Activated T-helper 2 cell treated with anti-CD3 and anti-CD28 coated beads, Interferon-gamma antibody, Interleukin-2, Interleukin-4, amounts not matched to agents 10 μg/mL and 5 μg/mL and 100 μg/mL, durations not matched to agents 14 hours and 24 hours and 36 hours (primary cell): ENCODE results near the gene ROCK2. TPM values are rescaled to one million over a fixed set of nuclear protein-coding genes. Genes with fewer than 3 reads are reported as not detected.
"Not testable (repeated sequence)": the region's sequence is repeated elsewhere in the genome, so short reads cannot be mapped to it uniquely, and the experiment has no call there.

Experiments used
- DNase-seq: peaks from one replicate; pipeline ENCODE4 v3.0.0; 2021; ENCODE audit warnings: low spot score
- H3K27ac Mint-ChIP-seq: one replicate; pipeline ENCODE4 v1.8.0; 2021; ENCODE audit warnings: mixed read lengths
- H3K27me3 Mint-ChIP-seq: one replicate; pipeline ENCODE4 v1.8.0; 2021; ENCODE audit warnings: low read depth, mixed read lengths
- H3K36me3 Mint-ChIP-seq: one replicate; pipeline ENCODE4 v1.8.0; 2021; ENCODE audit warnings: low read depth, mixed read lengths
- H3K4me1 Mint-ChIP-seq: one replicate; pipeline ENCODE4 v1.8.0; 2021; ENCODE audit warnings: low read depth, mixed read lengths
- H3K4me3 Mint-ChIP-seq: one replicate; pipeline ENCODE4 v1.8.0; 2021; ENCODE audit warnings: low read depth, mild to moderate bottlenecking, moderate library complexity, mixed read lengths
- H3K9me3 Mint-ChIP-seq: one replicate; pipeline ENCODE4 v1.8.0; 2021; ENCODE audit warnings: mixed read lengths
- intact Hi-C: fragments of 100-400 bp; cut with micrococcal nuclease; formaldehyde crosslinking; loops from one replicate; pipeline ENCODE4 v1.15.1; 2023
- total RNA-seq: library from RNA; stranded (reverse); gene quantifications from 2 replicates; pipeline ENCODE4 v1.2.3, GENCODE V29; 2022

ROCK2 gene
- total RNA-seq, 1 donor from 2014 or later: 20.6 TPM

DNA sequence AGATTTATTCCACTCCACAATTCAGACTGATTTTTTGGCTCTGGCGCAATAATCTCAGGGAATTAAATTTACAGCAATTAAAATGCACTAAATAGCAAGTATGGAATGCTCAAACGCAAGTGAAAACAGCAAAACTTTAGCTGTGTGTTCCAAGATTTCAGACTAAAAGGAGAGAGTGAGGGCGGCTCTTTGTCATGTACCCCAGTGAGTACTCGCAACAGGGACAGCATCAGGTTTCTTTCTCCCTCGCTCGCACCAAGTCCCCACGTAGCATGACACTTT lies 1.1 kb downstream of the ROCK2 start:
- peaks cover 4% of the 10 kb centered on the region for H3K27me3 Mint-ChIP-seq
- DNase-seq: no peak
- peaks cover 3% of the 10 kb centered on the region for H3K36me3 Mint-ChIP-seq
- H3K9me3 Mint-ChIP-seq: no peaks in the 10 kb centered on the region
- peak overlapping the region; percentile 91 for H3K27ac Mint-ChIP-seq
- intact Hi-C loops: loop anchor here (1.0 to 10.0 kb wide), 6 partner anchors 71 to 1381 kb away; partner anchors contain the start of genes E2F6 and PDIA6
- H3K4me1 Mint-ChIP-seq: peaks cover 23% of the 10 kb centered on the region
- peak overlapping the region; percentile 99 for H3K4me3 Mint-ChIP-seq

DNA sequence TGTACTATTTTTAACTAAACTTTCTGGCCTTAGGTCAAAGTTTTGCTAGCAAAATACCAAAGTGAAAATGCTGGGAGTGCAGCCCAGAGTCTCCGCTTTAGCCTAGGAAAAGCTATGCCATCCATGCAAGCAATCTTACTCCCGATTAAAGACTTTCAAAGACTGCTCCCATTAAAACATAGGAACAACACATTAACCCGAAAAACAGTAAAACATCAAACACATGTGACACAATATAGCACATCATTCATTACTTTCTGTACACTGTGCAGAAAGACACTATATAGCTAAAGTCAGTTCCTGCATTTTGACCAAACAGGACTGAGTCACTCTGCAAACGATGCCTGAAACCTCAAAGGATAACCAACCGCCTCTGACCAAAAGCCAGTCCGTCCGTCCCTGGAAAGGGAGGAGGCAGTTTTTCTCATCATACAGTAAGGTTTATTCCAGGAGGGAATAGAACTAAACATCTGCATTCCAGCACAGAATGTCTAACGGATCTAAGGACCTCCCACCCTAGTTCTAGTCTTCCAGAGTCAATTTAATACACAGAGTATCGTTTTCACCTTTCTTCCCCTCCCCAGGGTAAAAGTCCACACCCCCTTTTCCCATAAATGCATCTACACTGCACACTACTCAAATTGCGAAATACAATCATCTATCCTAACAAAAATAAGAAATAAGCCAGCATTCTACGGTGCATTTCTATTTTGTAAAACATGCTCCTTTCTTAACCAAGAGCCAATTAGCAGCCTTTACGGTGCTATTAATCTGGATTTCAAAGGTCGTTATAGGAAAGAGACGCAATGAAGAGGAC lies 1.7 kb downstream of the ROCK2 start:
- no peak for DNase-seq

DNA sequence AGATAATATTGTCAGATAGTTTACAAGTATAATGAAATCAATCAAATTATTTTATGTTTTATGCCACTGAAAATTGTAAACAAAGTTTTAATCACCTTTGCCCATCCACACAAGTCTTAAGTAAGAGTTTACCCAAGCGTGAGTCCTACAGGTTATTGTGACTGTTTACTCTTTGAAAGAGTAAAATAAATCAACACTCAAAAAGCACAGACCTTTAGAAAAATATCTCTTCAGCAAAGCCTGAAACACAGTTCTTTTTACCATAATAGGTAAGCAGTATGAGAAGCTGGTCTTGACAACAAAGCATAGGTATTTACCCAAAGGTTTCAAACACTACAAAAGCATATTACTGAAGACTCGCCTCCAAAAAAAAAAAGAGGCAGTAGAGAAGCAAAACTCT lies 3.7 kb downstream of the ROCK2 start:
- Mint-ChIP-seq H3K27me3 (no peaks in the 10 kb centered on the region), H3K4me1 (peaks cover 23% of the 10 kb centered on the region), H3K27ac (no peak overlapping the region), H3K36me3 (peaks cover 6% of the 10 kb centered on the region), H3K9me3 (no peaks in the 10 kb centered on the region), H3K4me3 (no peak overlapping the region)
- DNase-seq: no peak
- intact Hi-C loops: loop anchor here (5.0 to 10.0 kb wide), 5 partner anchors 68 to 1384 kb away; partner anchors contain the start of genes E2F6 and PDIA6

More for the DNA sequence above, 1.7 kb downstream of the ROCK2 start:
- Mint-ChIP-seq H3K4me3 (peak overlapping the region; percentile 99), H3K36me3 (peaks cover 3% of the 10 kb centered on the region), H3K9me3 (no peaks in the 10 kb centered on the region), H3K27me3 (peaks cover 3% of the 10 kb centered on the region), H3K4me1 (peaks cover 23% of the 10 kb centered on the region), H3K27ac (peak overlapping the region; percentile 91)
- intact Hi-C loops: loop anchor here (1.0 to 10.0 kb wide), 6 partner anchors 70 to 1382 kb away; partner anchors contain the start of genes E2F6 and PDIA6

DNA sequence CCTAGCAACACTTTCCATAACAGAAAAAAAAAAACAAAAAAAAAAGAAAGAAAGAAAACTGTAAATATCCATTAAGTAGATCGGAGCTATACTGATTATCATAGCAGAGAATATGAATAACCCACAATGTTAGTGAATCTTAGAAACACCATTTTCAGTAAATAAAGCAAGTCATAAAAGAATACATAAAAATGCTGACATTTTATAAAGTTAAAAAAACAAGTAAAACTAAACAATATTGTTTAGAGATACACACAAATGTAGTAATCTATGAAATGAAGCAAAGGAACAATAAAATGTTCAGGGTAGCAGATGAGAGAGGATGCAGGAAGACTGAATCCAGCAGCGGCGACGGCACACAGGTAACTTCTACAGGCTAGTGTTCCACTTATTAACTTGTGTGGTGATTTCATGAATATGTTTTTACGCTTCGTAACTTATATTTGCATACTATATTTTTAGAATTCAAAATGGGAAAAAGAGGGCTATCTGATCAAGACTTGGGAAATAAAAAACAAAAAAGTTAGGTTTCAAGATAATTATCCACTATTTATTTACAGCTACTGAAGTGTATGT lies 4.8 kb downstream of the ROCK2 start:
- H3K4me3 Mint-ChIP-seq: no peak overlapping the region
- intact Hi-C loops: loop anchor here (5.0 to 10.0 kb wide), 5 partner anchors 67 to 1385 kb away; partner anchors contain the start of genes E2F6 and PDIA6

GRCh38 chr2:11338580-11338979 lies 5.9 kb downstream of the ROCK2 start:
- DNase-seq: no peak
- peaks cover 19% of the 10 kb centered on the region for H3K4me1 Mint-ChIP-seq
- H3K27me3 Mint-ChIP-seq: no peaks in the 10 kb centered on the region
- H3K4me3 Mint-ChIP-seq: no peak overlapping the region
- H3K9me3 Mint-ChIP-seq: no peaks in the 10 kb centered on the region
- no peak overlapping the region for H3K27ac Mint-ChIP-seq
- intact Hi-C loops: no loop called here
- H3K36me3 Mint-ChIP-seq: peaks cover 6% of the 10 kb centered on the region

More for the DNA sequence above, 4.8 kb downstream of the ROCK2 start:
- Mint-ChIP-seq H3K27ac (no peak overlapping the region), H3K27me3 (no peaks in the 10 kb centered on the region), H3K36me3 (peaks cover 6% of the 10 kb centered on the region), H3K9me3 (no peaks in the 10 kb centered on the region), H3K4me1 (peaks cover 19% of the 10 kb centered on the region)
- DNase-seq: no peak

DNA sequence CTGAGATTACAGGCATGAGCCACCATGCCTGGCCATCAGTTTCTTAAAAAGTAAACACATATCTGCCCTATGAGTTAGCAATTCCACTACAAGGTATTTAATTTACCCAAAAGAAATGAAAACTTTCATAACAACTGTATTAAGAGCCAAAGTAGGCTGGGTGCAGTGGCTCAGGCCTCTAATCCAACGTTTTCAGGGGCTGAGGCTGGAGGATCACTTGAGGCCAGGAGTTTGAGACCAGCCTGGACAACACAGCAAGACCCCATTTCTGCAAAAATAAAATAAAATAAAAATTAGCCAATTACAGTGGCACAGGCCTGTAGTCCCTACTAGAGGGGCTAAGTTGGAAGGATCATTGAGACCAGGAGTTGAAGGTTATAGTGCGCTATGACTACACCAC lies 6.5 kb downstream of the ROCK2 start:
- H3K27me3 Mint-ChIP-seq: no peaks in the 10 kb centered on the region
- H3K36me3 Mint-ChIP-seq: peaks cover 6% of the 10 kb centered on the region
- DNase-seq: no peak
- H3K9me3 Mint-ChIP-seq: no peaks in the 10 kb centered on the region
- no peak overlapping the region for H3K27ac Mint-ChIP-seq
- intact Hi-C loops: no loop called here
- no peak overlapping the region for H3K4me3 Mint-ChIP-seq
- H3K4me1 Mint-ChIP-seq: peaks cover 15% of the 10 kb centered on the region

DNA sequence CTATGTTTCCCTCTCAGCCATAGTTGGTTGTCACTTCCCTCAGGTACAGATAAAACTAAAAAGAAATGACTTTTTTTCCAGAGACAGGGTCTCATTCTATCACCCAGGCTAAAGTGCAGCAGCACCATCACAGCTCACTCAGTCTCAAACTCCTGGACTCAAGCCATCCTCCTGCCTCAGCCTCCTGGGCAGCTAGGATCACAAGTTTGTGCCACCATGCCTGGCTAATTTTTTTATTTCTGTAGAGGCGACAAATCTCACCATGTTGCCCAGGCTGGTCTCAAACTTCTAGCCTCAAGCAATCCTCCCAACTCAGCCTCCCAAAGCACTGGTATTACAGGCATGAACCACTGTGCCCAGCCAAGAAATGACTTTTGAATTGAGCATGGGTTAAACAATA lies 8.2 kb downstream of the ROCK2 start:
- Mint-ChIP-seq H3K27ac (no peak overlapping the region), H3K9me3 (no peaks in the 10 kb centered on the region), H3K4me3 (no peak overlapping the region), H3K4me1 (peaks cover 5% of the 10 kb centered on the region), H3K27me3 (no peaks in the 10 kb centered on the region), H3K36me3 (peaks cover 3% of the 10 kb centered on the region)
- no peak for DNase-seq
- intact Hi-C loops: no loop called here

DNA sequence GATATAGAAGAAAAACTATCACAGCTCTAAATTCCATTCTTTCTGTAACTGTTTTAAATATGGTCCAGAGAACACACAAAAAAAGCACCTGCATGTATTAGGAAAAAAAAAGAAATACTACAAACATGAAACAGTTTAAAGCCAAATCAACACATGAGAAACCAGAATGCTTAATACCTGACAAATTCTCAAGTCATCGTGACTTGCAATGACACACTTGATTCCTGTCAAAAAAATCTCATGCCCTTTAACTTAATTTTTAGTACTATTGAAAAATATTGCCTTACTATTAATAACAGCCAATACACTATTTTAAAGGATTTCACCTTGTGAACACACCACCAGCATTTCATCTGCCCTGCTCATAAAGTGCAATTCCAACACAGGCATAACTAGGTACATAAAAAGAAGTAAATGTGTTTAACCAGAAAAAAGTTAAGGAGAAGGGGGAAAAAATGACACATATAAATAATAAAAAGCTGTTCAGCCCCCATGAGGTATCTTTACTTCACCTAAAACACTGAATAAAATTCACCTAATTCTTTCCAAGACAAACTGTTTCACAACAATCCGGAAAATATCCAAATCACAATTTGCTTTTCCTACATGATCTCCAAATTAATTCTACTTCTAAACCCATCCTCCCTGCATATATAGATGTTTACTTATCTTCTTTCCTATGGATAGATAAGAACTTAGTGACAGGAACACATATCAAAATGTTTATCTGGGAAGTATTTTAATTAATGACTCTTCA lies 10.8 kb downstream of the ROCK2 start:
- no peak for DNase-seq
- Mint-ChIP-seq H3K27ac (no peak overlapping the region), H3K9me3 (no peaks in the 10 kb centered on the region), H3K36me3 (peaks cover 3% of the 10 kb centered on the region), H3K4me1 (peaks cover 4% of the 10 kb centered on the region), H3K27me3 (no peaks in the 10 kb centered on the region), H3K4me3 (no peak overlapping the region)
- intact Hi-C loops: no loop called here

GRCh38 chr2:11332596-11332995 lies 11.8 kb downstream of the ROCK2 start:
- H3K36me3 Mint-ChIP-seq: peaks cover 3% of the 10 kb centered on the region
- H3K4me3 Mint-ChIP-seq: no peak overlapping the region
- no peak overlapping the region for H3K27ac Mint-ChIP-seq
- H3K4me1 Mint-ChIP-seq: peaks cover 4% of the 10 kb centered on the region
- no peak for DNase-seq
- H3K27me3 Mint-ChIP-seq: no peaks in the 10 kb centered on the region
- H3K9me3 Mint-ChIP-seq: no peaks in the 10 kb centered on the region
- intact Hi-C loops: no loop called here

GRCh38 chr2:11330457-11331142 lies 13.8 kb downstream of the ROCK2 start:
- intact Hi-C loops: no loop called here
- DNase-seq: no peak
- Mint-ChIP-seq H3K4me1 (peaks cover 4% of the 10 kb centered on the region), H3K9me3 (no peaks in the 10 kb centered on the region), H3K27me3 (no peaks in the 10 kb centered on the region), H3K4me3 (no peak overlapping the region), H3K27ac (no peak overlapping the region), H3K36me3 (no peaks in the 10 kb centered on the region)

- no peak for DNase-seq
- no peaks in the 10 kb centered on the region for H3K9me3 Mint-ChIP-seq
- no peaks in the 10 kb centered on the region for H3K36me3 Mint-ChIP-seq
- intact Hi-C loops: no loop called here
- H3K4me1 Mint-ChIP-seq: peaks cover 4% of the 10 kb centered on the region
- H3K27ac Mint-ChIP-seq: no peak overlapping the region
- H3K27me3 Mint-ChIP-seq: no peaks in the 10 kb centered on the region
- H3K4me3 Mint-ChIP-seq: no peak overlapping the region
Observed at GRCh38 chr2:11329776-11330175, 14.7 kb downstream of the ROCK2 start.

DNA sequence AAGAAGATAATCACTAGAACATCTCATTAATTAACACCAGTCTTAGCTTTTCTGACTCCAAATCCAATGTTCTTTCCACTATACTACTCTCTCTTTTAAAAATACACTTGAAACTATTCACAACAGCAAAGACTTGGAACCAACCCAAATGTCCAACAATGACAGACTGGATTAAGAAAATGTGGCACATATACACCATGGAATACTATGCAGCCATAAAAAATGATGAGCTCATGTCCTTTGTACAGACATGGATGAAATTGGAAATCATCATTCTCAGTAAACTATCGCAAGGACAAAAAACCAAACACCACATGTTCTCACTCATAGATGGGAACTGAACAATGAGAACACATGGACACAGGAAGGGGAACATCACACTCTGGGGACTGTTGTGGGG lies 15.9 kb downstream of the ROCK2 start:
- H3K4me3 Mint-ChIP-seq, H3K9me3 Mint-ChIP-seq, H3K36me3 Mint-ChIP-seq, H3K27ac Mint-ChIP-seq, intact Hi-C loops, DNase-seq, H3K4me1 Mint-ChIP-seq, H3K27me3 Mint-ChIP-seq: not testable (repeated sequence)
